T-helper 2 cell treated with Interferon-gamma antibody and Interleukin-4, amounts not matched to agents 5 μg/mL and 100 μg/mL, for 36 hours (primary cell): ENCODE results near the gene ABHD14A.

Experiments
- DNase-seq: peaks from one replicate; pipeline ENCODE4 v3.0.0; 2021; ENCODE audit warnings: low spot score
- H3K27ac Mint-ChIP-seq: one replicate; pipeline ENCODE4 v1.8.0; 2021; ENCODE audit warnings: mild to moderate bottlenecking, mixed read lengths
- H3K27me3 Mint-ChIP-seq: one replicate; pipeline ENCODE4 v1.8.0; 2021; ENCODE audit warnings: low read depth, mixed read lengths
- H3K36me3 Mint-ChIP-seq: one replicate; pipeline ENCODE4 v1.8.0; 2021; ENCODE audit warnings: low read depth, mixed read lengths
- H3K4me1 Mint-ChIP-seq: one replicate; pipeline ENCODE4 v1.8.0; 2021; ENCODE audit warnings: low read depth, mixed read lengths
- H3K4me3 Mint-ChIP-seq: one replicate; pipeline ENCODE4 v1.8.0; 2022; ENCODE audit warnings: mild to moderate bottlenecking, moderate library complexity, mixed read lengths
- H3K9me3 Mint-ChIP-seq: one replicate; pipeline ENCODE4 v1.8.0; 2021; ENCODE audit warnings: mixed read lengths

The ABHD14A gene

DNA sequence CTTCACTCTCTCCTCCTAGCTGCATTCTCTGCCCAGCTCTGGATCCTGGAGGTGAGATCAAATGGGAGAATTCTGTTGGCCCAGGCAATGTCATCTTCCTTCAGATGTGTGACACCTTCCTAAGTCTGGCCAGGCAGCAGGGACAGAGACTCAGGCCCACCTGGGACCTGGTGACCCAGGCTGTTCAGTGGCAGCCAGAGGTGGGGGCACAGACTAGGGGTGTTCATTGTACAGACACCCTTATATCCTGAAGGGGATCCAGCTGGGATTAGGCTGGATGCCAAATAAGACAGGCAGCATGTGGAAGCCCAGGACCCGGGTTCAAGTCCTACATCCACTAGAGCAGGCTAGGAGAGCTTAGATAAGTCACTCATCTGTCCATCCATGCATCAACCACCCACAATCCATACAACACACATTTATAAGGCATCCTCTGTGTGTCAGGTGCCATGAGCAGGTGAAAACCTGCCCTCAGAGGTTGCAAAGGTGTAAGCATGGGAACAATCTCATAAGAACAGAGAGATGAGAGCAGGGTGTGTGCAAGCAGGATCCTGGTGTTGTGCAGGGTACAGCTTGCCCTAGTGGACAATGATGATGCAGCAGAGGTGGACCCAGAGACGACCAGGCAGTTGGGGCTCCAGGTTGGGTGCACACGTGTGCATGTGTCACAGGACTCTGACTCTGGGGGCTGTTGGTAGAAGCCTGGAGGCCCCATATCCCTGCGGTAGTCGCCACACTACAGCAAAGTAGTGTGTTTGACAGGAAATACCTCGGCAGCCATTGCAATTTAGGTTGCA lies 39.1 kb downstream of the ABHD14A start:
- Mint-ChIP-seq H3K27me3 (peaks cover 3% of the 10 kb centered on the region), H3K4me1 (no peaks in the 10 kb centered on the region), H3K27ac (no peak overlapping the region), H3K36me3 (no peaks in the 10 kb centered on the region), H3K9me3 (no peaks in the 10 kb centered on the region), H3K4me3 (no peak overlapping the region)
- DNase-seq: no peak

- DNase-seq: no peak
- no peaks in the 10 kb centered on the region for H3K9me3 Mint-ChIP-seq
- no peaks in the 10 kb centered on the region for H3K36me3 Mint-ChIP-seq
- H3K27ac Mint-ChIP-seq: no peak overlapping the region
- peaks cover 3% of the 10 kb centered on the region for H3K27me3 Mint-ChIP-seq
- no peak overlapping the region for H3K4me3 Mint-ChIP-seq
- no peaks in the 10 kb centered on the region for H3K4me1 Mint-ChIP-seq
Observed at GRCh38 chr3:52014613-52015012, 39.7 kb downstream of the ABHD14A start.

DNA sequence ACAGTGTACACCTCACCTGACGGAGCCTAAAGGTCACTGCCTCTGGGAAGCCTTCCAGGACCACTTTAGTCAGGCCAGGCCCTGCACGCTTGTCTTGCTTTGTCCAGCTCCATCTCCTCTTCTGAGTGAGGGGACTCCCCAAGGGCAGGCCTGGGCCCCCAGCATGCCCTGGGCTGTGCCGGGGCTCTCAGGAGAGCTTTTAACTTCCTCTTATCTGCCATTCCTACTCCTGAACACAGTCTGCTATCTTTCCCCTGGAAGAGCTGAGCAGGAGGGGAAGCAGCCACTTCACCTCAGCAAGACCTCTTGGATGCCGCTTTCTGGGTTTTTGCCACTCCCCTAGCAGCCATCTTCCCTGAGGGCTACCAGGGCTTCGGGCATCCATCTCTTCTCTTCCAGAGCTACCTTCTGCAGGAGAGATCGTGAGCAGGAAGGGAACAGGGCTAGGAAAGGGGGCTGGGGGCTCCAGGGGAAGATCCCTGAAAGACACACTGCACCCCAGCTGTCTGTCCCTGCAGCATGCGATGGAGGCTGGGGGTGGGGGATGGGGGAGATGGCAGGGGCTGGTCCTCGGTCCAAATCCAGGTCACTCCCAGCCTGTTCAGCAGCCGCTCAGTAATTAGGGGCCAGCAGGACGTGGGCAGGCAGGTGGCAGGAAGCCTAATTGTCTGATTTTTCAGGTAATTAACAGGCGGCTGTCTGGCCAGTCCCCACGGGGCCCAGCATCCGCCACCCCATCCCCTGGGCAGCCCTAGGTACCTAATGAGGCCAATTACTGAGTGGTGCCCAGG lies 40.8 kb downstream of the ABHD14A start:
- no peak overlapping the region for H3K27ac Mint-ChIP-seq

GRCh38 chr3:52017586-52017985 lies 42.7 kb downstream of the ABHD14A start:
- Mint-ChIP-seq H3K36me3 (no peaks in the 10 kb centered on the region), H3K4me1 (no peaks in the 10 kb centered on the region), H3K9me3 (no peaks in the 10 kb centered on the region), H3K27me3 (no peaks in the 10 kb centered on the region), H3K27ac (no peak overlapping the region), H3K4me3 (no peak overlapping the region)
- no peak for DNase-seq

More for the DNA sequence above, 40.8 kb downstream of the ABHD14A start:
- H3K9me3 Mint-ChIP-seq: no peaks in the 10 kb centered on the region
- H3K27me3 Mint-ChIP-seq: peaks cover 3% of the 10 kb centered on the region
- no peaks in the 10 kb centered on the region for H3K36me3 Mint-ChIP-seq
- H3K4me1 Mint-ChIP-seq: no peaks in the 10 kb centered on the region
- DNase-seq: no peak
- no peak overlapping the region for H3K4me3 Mint-ChIP-seq

GRCh38 chr3:52018319-52019000 lies 43.6 kb downstream of the ABHD14A start:
- Mint-ChIP-seq H3K9me3 (no peaks in the 10 kb centered on the region), H3K27me3 (no peaks in the 10 kb centered on the region), H3K36me3 (no peaks in the 10 kb centered on the region), H3K27ac (no peak overlapping the region), H3K4me3 (no peak overlapping the region), H3K4me1 (no peaks in the 10 kb centered on the region)
- DNase-seq: no peak

GRCh38 chr3:52019352-52020080 lies 44.7 kb downstream of the ABHD14A start:
- DNase-seq: no peak
- Mint-ChIP-seq H3K27me3 (no peaks in the 10 kb centered on the region), H3K36me3 (no peaks in the 10 kb centered on the region), H3K4me3 (no peak overlapping the region), H3K4me1 (no peaks in the 10 kb centered on the region), H3K9me3 (no peaks in the 10 kb centered on the region), H3K27ac (no peak overlapping the region)

- H3K27ac Mint-ChIP-seq: no peak overlapping the region
Observed at GRCh38 chr3:52020796-52021195, 45.9 kb downstream of the ABHD14A start.

DNA sequence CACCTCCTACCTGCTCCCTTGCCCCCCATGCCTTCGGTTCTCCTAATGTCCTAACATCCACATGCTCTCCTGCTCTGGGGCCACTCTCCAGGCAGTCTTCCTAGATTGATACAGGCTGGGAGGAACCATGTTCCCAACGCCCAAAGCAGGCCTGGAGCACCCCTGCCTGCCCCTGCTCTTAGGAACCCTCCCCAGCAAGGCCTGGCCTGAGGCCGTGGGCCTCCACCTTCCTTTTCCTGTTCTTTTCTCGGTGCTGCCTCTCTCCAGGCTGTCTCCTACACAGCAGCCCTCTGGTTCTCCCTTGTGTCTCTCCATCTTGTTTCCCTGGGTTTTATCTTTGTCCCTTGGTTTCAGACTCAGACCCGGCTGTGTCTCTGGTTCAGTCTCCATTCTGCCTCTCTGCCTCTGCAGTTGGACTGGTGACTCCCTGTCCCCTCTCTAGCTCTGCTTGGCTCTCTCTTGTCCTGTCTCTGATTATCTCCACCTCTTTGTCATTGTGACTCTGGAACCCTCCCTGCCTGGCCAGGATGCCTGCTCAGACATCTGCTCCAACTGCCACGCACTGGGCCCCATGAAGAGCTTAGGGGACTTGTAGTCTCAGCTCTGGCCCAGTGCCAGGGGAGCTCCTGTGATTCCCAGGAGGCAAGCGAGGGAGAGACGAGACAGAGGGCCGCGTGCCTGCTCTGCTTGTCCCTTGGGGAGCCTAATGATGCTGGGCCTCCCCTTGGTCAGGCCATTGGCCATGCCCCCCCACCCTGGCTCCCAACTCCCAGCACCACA lies 46.8 kb downstream of the ABHD14A start:
- no peak overlapping the region for H3K27ac Mint-ChIP-seq

More at GRCh38 chr3:52020796-52021195, 45.9 kb downstream of the ABHD14A start:
- no peak overlapping the region for H3K4me3 Mint-ChIP-seq
- no peaks in the 10 kb centered on the region for H3K4me1 Mint-ChIP-seq
- no peaks in the 10 kb centered on the region for H3K36me3 Mint-ChIP-seq
- no peaks in the 10 kb centered on the region for H3K27me3 Mint-ChIP-seq
- H3K9me3 Mint-ChIP-seq: no peaks in the 10 kb centered on the region
- DNase-seq: no peak

DNA sequence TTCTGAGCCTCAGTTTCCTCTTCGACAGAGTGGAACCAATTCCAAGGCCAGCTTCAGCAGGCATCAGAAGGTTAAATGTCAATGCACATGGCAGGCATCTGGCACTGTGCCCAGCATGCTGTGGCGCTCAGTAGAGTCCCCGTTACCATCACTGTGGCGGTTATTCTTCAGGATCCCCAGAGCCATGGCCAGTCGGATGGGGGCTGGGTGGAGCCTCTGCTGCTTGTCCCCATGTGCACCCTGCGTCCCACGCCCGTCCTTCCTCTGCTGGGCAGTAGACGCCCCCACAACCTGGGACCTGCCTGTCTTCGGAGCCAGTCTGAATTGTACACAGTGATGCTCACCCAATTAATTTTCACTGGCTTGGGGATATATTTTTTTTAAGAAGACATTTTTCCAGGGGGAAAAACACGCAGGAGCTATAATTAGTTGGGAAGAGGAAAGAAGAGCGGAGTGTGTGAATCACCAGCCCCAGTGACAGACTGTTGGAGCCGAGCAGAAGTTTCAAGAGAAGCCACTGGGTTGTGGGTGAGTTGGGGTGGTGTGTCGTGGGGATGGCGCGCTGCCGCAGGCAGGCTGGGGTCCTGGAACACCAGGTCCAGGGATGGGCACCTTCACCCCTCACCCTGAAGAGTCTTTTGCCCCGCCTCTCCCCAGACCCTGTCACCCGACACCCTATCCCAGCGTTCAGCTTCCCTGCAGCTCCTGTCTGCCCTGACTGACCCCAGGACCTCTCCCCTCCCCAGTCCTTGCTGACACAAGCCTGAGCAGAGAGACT lies 47.6 kb downstream of the ABHD14A start:
- Mint-ChIP-seq H3K27ac (no peak overlapping the region), H3K4me3 (no peak overlapping the region), H3K9me3 (no peaks in the 10 kb centered on the region), H3K27me3 (peaks cover 4% of the 10 kb centered on the region), H3K36me3 (no peaks in the 10 kb centered on the region), H3K4me1 (no peaks in the 10 kb centered on the region)
- DNase-seq: no peak

More for the DNA sequence above, 46.8 kb downstream of the ABHD14A start:
- Mint-ChIP-seq H3K27me3 (peaks cover 4% of the 10 kb centered on the region), H3K4me3 (no peak overlapping the region), H3K4me1 (no peaks in the 10 kb centered on the region), H3K9me3 (no peaks in the 10 kb centered on the region), H3K36me3 (no peaks in the 10 kb centered on the region)
- no peak for DNase-seq

DNA sequence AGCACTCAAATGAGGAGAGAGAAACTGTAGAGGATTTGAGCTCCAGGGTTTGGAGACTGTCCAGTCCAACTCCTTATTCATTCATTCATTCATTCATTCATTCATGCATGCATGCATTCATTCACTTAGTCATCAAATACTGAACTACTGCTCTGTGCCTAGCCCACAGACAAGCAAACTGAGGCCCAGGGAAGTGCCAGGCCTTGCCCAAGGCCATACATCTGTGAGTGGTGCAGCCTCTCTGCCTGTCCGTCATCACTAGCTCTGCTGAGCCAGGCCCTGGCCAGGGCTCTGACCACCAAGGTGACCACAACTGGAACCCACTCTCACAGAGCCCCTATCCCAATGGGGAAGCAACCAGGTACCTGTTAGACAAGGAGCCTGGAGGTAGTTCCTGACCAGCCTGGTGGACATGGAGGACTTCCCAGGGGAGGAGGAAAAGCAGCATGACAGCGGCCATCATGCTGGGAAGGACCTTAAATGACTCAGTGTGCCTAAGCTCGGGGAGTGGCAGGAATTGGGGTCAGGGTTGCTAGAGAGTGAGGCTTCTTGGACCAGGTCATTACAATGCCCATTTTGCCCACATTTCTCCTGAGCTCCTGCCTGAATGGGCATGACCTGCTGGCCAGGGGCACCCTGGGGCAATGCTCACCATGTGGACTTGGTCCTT lies 48.4 kb downstream of the ABHD14A start:
- no peak overlapping the region for H3K4me3 Mint-ChIP-seq
- no peaks in the 10 kb centered on the region for H3K4me1 Mint-ChIP-seq
- H3K36me3 Mint-ChIP-seq: no peaks in the 10 kb centered on the region
- H3K27ac Mint-ChIP-seq: no peak overlapping the region
- H3K9me3 Mint-ChIP-seq: no peaks in the 10 kb centered on the region
- H3K27me3 Mint-ChIP-seq: peaks cover 4% of the 10 kb centered on the region
- no peak for DNase-seq

DNA sequence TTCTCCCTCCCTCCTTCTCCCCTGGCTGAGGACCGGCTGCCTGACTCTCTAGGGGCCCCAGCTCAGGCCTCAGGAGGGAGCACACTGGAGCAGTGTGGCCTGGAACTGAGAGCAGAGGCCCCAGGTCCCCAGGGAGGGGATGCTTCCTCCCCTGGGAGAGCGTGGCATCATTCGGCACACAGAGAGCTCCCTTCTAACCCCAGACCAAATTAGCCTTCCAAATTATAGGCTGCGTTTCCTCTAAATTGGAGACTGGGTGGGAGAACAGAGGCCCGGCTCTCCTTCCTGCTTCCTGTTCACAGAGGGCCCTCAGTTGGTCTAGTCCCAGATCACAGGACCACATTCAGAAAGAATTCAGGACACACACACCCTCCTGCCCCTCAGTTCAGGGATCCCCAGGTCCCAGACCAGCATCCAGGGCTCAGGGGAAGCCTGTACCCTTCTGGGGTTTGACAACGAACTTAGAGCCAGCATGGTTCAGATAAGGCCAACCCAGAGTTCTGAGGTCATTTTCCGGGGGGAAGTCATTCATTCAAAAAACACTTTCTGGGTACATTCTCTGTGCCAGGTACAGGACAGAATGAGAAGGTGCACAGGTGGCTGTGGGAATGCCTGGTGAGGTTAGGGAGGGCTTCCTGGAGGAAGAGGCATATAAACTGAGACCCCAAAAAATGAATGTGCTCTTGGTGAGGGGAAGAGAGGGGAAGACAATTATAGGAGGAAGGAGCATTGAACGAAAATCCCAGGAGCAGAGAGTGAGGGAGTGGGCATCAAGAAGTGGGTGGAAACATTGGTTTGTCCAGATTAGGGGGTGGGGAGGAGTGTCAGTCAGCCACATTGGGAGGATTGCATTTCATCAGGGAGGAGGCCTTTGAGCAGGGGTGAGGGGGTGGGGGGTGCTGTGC lies 49.2 kb downstream of the ABHD14A start:
- no peaks in the 10 kb centered on the region for H3K36me3 Mint-ChIP-seq
- no peaks in the 10 kb centered on the region for H3K4me1 Mint-ChIP-seq
- peaks cover 4% of the 10 kb centered on the region for H3K27me3 Mint-ChIP-seq
- H3K27ac Mint-ChIP-seq: no peak overlapping the region
- DNase-seq: no peak
- H3K9me3 Mint-ChIP-seq: no peaks in the 10 kb centered on the region
- H3K4me3 Mint-ChIP-seq: no peak overlapping the region
